GM10266 (cell line): ENCODE data around the gene ABCD3.
"Not testable (repeated sequence)": the region's sequence is repeated elsewhere in the genome, so short reads cannot be mapped to it uniquely, and the experiment has no call there.

Experiments
- DNase-seq: peaks from one replicate; pipeline ENCODE4 v3.0.0; 2012; ENCODE audit errors: extremely low spot score
- CTCF ChIP-seq: IDR thresholded peaks from 2 replicates; pipeline ENCODE4 v1.5.1; 2012; ENCODE audit warnings: mild to moderate bottlenecking, low read depth; ENCODE audit not compliant: control insufficient read depth, insufficient read depth; ENCODE audit errors: missing control alignments

ABCD3 gene

GRCh38 chr1:94433866-94434265 lies 15.7 kb downstream of the ABCD3 start:
- DNase-seq: no peak
- TF ChIP-seq CTCF: no peak

GRCh38 chr1:94434365-94435045 lies 16.3 kb downstream of the ABCD3 start:
- no peak for TF ChIP-seq CTCF
- no peak for DNase-seq

- no peak for DNase-seq
- no peak for TF ChIP-seq CTCF
Measured at GRCh38 chr1:94438692-94439276, 20.6 kb downstream of the ABCD3 start.

GRCh38 chr1:94440088-94440487 lies 21.9 kb downstream of the ABCD3 start:
- no peak for TF ChIP-seq CTCF
- no peak for DNase-seq

- DNase-seq: not testable (repeated sequence)
Measured at GRCh38 chr1:94443067-94443466, 24.9 kb downstream of the ABCD3 start.

GRCh38 chr1:94444819-94445218 lies 26.6 kb downstream of the ABCD3 start:
- DNase-seq: not testable (repeated sequence)

GRCh38 chr1:94445733-94446132 lies 27.5 kb downstream of the ABCD3 start:
- not testable (repeated sequence) for DNase-seq

- DNase-seq: not testable (repeated sequence)
Measured at GRCh38 chr1:94446177-94446576, 28.0 kb downstream of the ABCD3 start.

GRCh38 chr1:94448741-94449140 lies 30.6 kb downstream of the ABCD3 start:
- DNase-seq: not testable (repeated sequence)

- no peak for DNase-seq
Measured at GRCh38 chr1:94456736-94457135, 38.5 kb downstream of the ABCD3 start.

More at GRCh38 chr1:94456736-94457135, 38.5 kb downstream of the ABCD3 start:
- no peak for TF ChIP-seq CTCF
